A673 (cell line): Measurements from ENCODE around the gene ZNG1E.
"Not testable (repeated sequence)": the region's sequence is repeated elsewhere in the genome, so short reads cannot be mapped to it uniquely, and the experiment has no call there.

Experiments
- CTCF ChIP-seq: fragments of 300-800, 200-600 bp; sonication (generic); conservative IDR thresholded peaks from 2 replicates; pipeline ENCODE4 v1.5.1; 2017; ENCODE audit warnings: low read depth, mild to moderate bottlenecking, antibody characterized with exemption, low read length, moderate library complexity, mixed read lengths
- EZH2 ChIP-seq: fragments of 200-600 bp; sonication (generic); IDR thresholded peaks from 2 replicates; pipeline ENCODE4 v1.6.1; 2017; ENCODE audit warnings: borderline replicate concordance, low read depth, mild to moderate bottlenecking, mixed read lengths, antibody characterized with exemption, low read length; ENCODE audit not compliant: poor library complexity, severe bottlenecking

DNA sequence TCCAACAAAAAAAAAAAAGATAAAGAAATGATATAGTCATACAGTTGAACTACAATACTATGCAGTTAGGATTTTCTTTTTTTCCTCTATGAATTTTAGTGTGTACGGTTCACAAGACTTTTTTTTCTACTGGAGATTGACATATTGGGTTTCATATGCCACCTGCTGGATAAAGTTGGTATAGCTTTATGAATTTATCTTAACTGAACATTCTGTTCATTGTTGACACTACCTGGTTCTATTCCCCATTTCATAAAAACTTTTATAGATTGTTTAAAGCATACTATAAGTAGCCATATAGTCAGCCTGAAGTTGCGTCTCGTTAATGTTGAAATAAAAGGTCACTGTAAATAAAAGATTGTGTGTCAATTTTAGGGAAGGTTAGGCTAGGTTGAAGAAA is 2.8 kb downstream of the ZNG1E start:
- TF ChIP-seq EZH2, CTCF: not testable (repeated sequence)
